H1 (cell line): ENCODE results near the gene RPL41.
"Not testable (repeated sequence)": the region's sequence is repeated elsewhere in the genome, so short reads cannot be mapped to it uniquely, and the experiment has no call there.

ENCODE experiments used
- CREB1 ChIP-seq: IDR thresholded peaks from 2 replicates; pipeline ENCODE4 v1.6.1; 2012; ENCODE audit warnings: inconsistent platforms
- CTCF ChIP-seq, 3 experiments: IDR thresholded peaks; 1 replicate in 2 of 3; 2 replicates in 1 of 3; pipeline versions ENCODE4 v1.5.1 to v1.6.1; 2011; ENCODE audit warnings: low read length in 3 of 3, mild to moderate bottlenecking in 3 of 3, inconsistent platforms in 2 of 3, low read depth in 1 of 3, moderate library complexity in 1 of 3; ENCODE audit not compliant: insufficient read depth in 1 of 3; ENCODE audit errors: control extremely low read depth in 1 of 3
- POLR2AphosphoS5 ChIP-seq: IDR thresholded peaks from 2 replicates; pipeline ENCODE4 v1.6.1; 2011; ENCODE audit warnings: low read depth, low read length

- TF ChIP-seq POLR2AphosphoS5; CREB1; CTCF (IDR thresholded peaks at IDR 0.05; ENCODE audit: control extremely low read depth in 1 of 3, insufficient read depth in 1 of 3, low read depth in 1 of 3, low read length in 3 of 3): not testable (repeated sequence)
Measured at GRCh38 chr12:56077966-56078365, 38.5 kb upstream of the RPL41 start.
